ENCODE results near the gene SYNE2.

SYNE2 gene

DNA sequence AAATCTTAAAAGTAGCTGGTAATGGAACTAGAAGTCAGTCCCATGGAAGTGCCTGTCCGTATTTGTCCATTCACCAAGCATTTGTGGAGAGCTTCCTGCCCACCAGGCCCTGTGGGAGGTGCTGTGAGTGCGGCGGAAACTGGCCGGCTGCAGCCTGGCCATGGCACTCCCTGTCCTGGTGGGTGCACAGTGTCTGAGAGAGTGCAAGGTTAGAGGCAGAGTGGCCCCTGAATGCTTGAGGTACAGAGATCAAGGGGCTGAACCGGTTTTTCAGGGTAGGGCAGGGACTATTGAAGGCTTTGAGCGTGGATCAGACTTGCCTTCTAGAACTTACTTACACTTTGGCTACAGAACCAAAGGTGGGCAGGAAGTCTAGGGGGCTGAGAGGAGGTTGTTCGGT lies 348.5 kb downstream of the SYNE2 start:
- H3K9me3 ChIP-seq = no peaks in the 10 kb centered on the region
- no peaks in the 10 kb centered on the region for H3K4me1 ChIP-seq
- H3K36me3 ChIP-seq = no peaks in the 10 kb centered on the region
- no peak for DNase-seq
- no peaks in the 10 kb centered on the region for H3K27me3 ChIP-seq
- no peak overlapping the region for H3K4me3 ChIP-seq (ENCODE audit: low read depth, low read length)
- TF ChIP-seq, protein P1, sequence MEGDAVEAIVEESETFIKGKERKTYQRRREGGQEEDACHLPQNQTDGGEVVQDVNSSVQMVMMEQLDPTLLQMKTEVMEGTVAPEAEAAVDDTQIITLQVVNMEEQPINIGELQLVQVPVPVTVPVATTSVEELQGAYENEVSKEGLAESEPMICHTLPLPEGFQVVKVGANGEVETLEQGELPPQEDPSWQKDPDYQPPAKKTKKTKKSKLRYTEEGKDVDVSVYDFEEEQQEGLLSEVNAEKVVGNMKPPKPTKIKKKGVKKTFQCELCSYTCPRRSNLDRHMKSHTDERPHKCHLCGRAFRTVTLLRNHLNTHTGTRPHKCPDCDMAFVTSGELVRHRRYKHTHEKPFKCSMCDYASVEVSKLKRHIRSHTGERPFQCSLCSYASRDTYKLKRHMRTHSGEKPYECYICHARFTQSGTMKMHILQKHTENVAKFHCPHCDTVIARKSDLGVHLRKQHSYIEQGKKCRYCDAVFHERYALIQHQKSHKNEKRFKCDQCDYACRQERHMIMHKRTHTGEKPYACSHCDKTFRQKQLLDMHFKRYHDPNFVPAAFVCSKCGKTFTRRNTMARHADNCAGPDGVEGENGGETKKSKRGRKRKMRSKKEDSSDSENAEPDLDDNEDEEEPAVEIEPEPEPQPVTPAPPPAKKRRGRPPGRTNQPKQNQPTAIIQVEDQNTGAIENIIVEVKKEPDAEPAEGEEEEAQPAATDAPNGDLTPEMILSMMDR (IDR thresholded peaks at IDR 0.05; ENCODE audit: low read depth, low read length) = no peak

DNA sequence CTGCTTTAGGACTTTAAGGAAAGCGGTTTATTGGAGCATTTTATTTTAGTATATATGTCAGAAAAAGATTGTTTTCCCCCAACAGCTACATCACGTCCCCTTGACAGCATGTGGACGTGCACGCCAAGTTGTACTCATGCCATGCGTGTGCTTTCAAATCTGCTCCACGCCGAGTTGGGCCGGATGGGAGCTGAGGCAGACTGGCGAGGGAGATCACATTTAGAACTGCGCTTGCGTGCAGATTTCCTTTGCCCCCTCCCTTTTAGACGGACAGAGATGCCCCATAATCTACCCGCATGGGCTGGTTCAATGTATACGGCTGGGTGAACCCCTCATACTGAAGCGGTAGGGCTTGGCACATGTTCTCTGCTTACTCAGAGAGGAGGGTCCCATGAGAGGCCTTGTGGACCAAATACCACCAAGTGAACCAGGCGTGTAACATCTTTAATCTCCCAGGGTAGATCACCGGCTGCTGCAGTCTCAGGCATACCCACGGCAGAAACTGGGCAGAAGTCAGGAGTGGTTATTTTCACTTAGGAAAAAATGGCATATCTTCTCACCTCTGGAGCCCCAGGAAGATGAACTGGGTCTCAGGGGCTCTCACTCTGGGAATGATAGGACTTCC lies 349.2 kb downstream of the SYNE2 start:
- Histone ChIP-seq H3K9me3 (no peaks in the 10 kb centered on the region), H3K27me3 (no peaks in the 10 kb centered on the region), H3K4me1 (no peaks in the 10 kb centered on the region), H3K4me3 (ENCODE audit: low read depth, low read length) (no peak overlapping the region), H3K36me3 (no peaks in the 10 kb centered on the region)
- no peak for DNase-seq
- TF ChIP-seq, protein P1 (IDR thresholded peaks at IDR 0.05; ENCODE audit: low read depth, low read length) = no peak

DNA sequence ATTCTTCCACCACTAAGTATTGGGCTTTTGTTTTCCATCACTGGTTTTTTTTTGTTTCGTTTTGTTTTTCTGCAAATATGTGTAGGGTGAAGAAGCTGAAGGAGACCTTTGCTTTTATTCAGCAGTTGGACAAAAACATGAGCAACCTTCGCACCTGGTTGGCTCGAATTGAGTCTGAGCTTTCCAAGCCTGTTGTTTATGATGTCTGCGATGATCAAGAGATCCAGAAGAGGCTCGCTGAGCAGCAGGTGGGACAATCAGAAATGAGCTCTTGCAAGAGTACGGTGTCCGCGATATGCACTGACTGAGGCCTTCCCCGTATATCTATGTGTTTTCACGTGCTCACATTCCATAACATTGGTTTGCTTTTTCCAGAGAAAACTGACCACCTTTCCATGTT lies 349.9 kb downstream of the SYNE2 start:
- no peaks in the 10 kb centered on the region for H3K4me1 ChIP-seq
- H3K4me3 ChIP-seq (ENCODE audit: low read depth, low read length) = no peak overlapping the region
- no peak for DNase-seq
- TF ChIP-seq, protein P1 (IDR thresholded peaks at IDR 0.05; ENCODE audit: low read depth, low read length) = no peak
- no peaks in the 10 kb centered on the region for H3K36me3 ChIP-seq
- no peaks in the 10 kb centered on the region for H3K9me3 ChIP-seq
- no peaks in the 10 kb centered on the region for H3K27me3 ChIP-seq

DNA sequence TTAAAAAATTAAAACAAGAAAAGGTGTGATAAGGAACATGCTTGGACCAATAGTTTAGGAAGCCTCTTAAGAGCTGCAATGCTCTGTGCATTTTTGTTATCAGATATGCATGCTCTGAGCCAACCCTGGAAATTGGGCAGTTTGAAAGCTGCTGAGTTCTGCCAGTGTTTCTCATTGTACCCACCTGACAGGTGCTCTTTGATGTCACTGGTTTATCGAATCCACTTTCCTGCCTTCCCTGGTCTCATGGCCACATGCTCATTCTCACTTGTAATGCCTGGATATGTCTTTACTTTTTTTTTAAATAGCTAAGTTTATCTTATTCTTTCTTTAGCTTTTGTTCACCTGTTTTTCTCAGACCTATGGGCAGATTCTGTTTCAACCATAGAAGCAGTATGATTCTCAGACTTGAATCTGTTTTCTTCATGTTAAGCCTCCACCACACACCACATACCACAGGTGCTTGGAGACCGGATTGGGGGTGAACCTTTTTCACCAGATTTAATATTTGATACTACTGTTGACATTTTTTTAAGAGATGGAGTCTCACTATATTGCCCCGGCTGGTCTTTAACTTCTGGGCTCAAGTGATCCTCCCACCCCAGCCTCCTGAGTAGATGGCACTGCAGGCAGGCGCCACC lies 350.7 kb downstream of the SYNE2 start:
- Histone ChIP-seq H3K4me1 (no peaks in the 10 kb centered on the region), H3K36me3 (no peaks in the 10 kb centered on the region), H3K4me3 (ENCODE audit: low read depth, low read length) (no peak overlapping the region), H3K9me3 (no peaks in the 10 kb centered on the region), H3K27me3 (no peaks in the 10 kb centered on the region)
- TF ChIP-seq, protein P1 (IDR thresholded peaks at IDR 0.05; ENCODE audit: low read depth, low read length) = no peak
- DNase-seq = no peak

DNA sequence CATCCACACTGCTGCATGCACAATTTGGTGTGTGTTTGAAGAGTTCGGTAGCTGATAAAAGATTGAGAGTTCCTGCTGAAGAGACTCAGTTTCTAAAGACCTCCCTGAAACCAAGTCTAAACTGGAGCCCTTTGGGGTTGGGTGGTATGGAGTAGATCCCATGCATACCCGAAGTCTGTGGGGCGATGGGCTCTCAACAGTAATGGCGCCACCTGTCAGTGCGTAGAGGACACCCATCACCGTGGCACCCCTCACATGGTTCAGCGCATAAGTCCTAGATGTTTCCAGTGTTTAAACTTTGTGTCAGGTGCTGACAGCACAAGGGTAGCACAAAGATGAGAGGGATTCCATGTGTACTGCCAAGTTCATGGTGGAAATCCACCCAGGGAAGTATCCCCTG lies 355.5 kb downstream of the SYNE2 start:
- Histone ChIP-seq H3K4me1 (no peaks in the 10 kb centered on the region), H3K36me3 (peaks cover 8% of the 10 kb centered on the region), H3K27me3 (no peaks in the 10 kb centered on the region), H3K4me3 (ENCODE audit: low read depth, low read length) (no peak overlapping the region), H3K9me3 (no peaks in the 10 kb centered on the region)
- TF ChIP-seq, protein P1 (IDR thresholded peaks at IDR 0.05; ENCODE audit: low read depth, low read length) = no peak
- DNase-seq = no peak

DNA sequence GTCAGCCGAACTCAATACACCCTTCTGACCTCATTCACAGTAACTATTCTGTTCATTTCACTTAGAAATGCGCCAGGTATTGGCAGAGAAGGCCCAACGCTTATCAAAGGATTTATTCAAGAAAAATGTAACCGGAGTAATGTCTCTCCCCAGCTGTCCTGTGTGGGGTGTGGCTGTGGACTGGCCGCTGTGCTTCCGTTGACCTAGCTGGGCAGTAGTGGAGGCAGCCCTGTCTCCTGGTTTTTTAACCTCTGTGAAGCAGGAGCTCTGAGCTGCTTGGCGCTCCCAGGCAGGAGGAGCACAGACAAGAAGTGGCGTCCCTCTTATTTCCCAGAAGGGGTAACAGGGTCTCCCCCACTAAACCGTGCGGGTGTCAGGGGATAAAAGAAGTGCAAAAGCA lies 356.2 kb downstream of the SYNE2 start:
- Histone ChIP-seq H3K27me3 (no peaks in the 10 kb centered on the region), H3K4me1 (no peaks in the 10 kb centered on the region), H3K4me3 (ENCODE audit: low read depth, low read length) (no peak overlapping the region), H3K36me3 (peaks cover 8% of the 10 kb centered on the region), H3K9me3 (no peaks in the 10 kb centered on the region)
- TF ChIP-seq, protein P1 (IDR thresholded peaks at IDR 0.05; ENCODE audit: low read depth, low read length) = no peak
- no peak for DNase-seq
